Liver (tissue), 3 donors: ENCODE data around the gene FUS.

Source experiments
- CTCF ChIP-seq: fragments of 150-350 bp; IDR thresholded peaks from 2 replicates; pipeline ENCODE4 v1.5.1; 2017; ENCODE audit warnings: improper control_type of control experiment, low read depth, low read length; ENCODE audit not compliant: missing input control
- FOXA1 ChIP-seq: IDR thresholded peaks from 2 replicates; pipeline ENCODE4 v1.6.1; 2016; ENCODE audit warnings: antibody characterized with exemption
- HNF4G ChIP-seq: IDR thresholded peaks from 2 replicates; pipeline ENCODE4 v1.6.1; 2016; ENCODE audit warnings: antibody characterized with exemption
- MAX ChIP-seq: IDR thresholded peaks from 2 replicates; pipeline ENCODE4 v1.6.1; 2016; ENCODE audit warnings: antibody characterized with exemption
- REST ChIP-seq: IDR thresholded peaks from 2 replicates; pipeline ENCODE4 v1.6.1; 2016; ENCODE audit warnings: antibody characterized with exemption, mild to moderate bottlenecking
- SP1 ChIP-seq: IDR thresholded peaks from 2 replicates; pipeline ENCODE4 v1.6.1; 2018; ENCODE audit warnings: antibody characterized with exemption, mild to moderate bottlenecking
- TAF1 ChIP-seq: conservative IDR thresholded peaks from 2 replicates; pipeline ENCODE4 v1.6.1; 2016; ENCODE audit warnings: antibody characterized with exemption, mild to moderate bottlenecking
- YY1 ChIP-seq: IDR thresholded peaks from 2 replicates; pipeline ENCODE4 v1.6.1; 2016; ENCODE audit warnings: antibody characterized with exemption, mild to moderate bottlenecking
- ZBTB33 ChIP-seq: IDR thresholded peaks from 2 replicates; pipeline ENCODE4 v1.6.1; 2016; ENCODE audit warnings: antibody characterized with exemption
- donor health status: healthy.
- donor health status: healthy.

GRCh38 chr16:31219154-31219741 is 39.3 kb downstream of the FUS start:
- TF ChIP-seq CTCF (no peak), MAX (no peak), HNF4G (no peak), TAF1 (no peak), REST (no peak), YY1 (no peak), SP1 (no peak), FOXA1 (no peak), ZBTB33 (no peak)
